Stimulated activated CD4-positive, alpha-beta T cell treated with anti-CD3 and anti-CD28 coated beads, Interleukin-4, amount 100 ng/mL, for 48 hours (primary cell): ENCODE data around the gene DMPK.
"Not testable (repeated sequence)": the region's sequence is repeated elsewhere in the genome, so short reads cannot be mapped to it uniquely, and the experiment has no call there.

Experiments
- DNase-seq, 2 donors: peaks; one replicate each; pipeline ENCODE4 v3.0.0-alpha.2; 2020; ENCODE audit warnings: low read depth in 2 of 2

The DMPK gene

GRCh38 chr19:45769821-45770191, 12.5 kb downstream of the DMPK start:
- DNase-seq = peak; percentile 30 to 42

- peak; percentile 96 to 98 for DNase-seq
Measured at GRCh38 chr19:45768984-45769782, 13.1 kb downstream of the DMPK start, which contains the start of gene SIX5. Gene SIX5 (minus strand): TSS chr19:45769252. CDS start chr19:45768844, 408 bp downstream.

GRCh38 chr19:45768655-45768983, 13.7 kb downstream of the DMPK start:
- peak; percentile 28 to 35 for DNase-seq

GRCh38 chr19:45767881-45768654, 14.2 kb downstream of the DMPK start:
- peak in 1 of 2 donors; percentile 23 for DNase-seq

- no peak for DNase-seq
Measured at GRCh38 chr19:45767410-45767880, 14.8 kb downstream of the DMPK start.

GRCh38 chr19:45766869-45767346, 15.4 kb downstream of the DMPK start:
- no peak for DNase-seq

- no peak for DNase-seq
Measured at GRCh38 chr19:45766296-45766868, 15.9 kb downstream of the DMPK start.

- DNase-seq = no peak
Measured at GRCh38 chr19:45765702-45766295, 16.5 kb downstream of the DMPK start.

- DNase-seq = no peak
Measured at GRCh38 chr19:45764945-45765701, 17.2 kb downstream of the DMPK start.

- DNase-seq = no peak
Measured at GRCh38 chr19:45764475-45764874, 17.8 kb downstream of the DMPK start.

- DNase-seq = no peak
Measured at GRCh38 chr19:45763691-45764294, 18.5 kb downstream of the DMPK start.

GRCh38 chr19:45762870-45763631, 19.2 kb downstream of the DMPK start:
- DNase-seq = no peak

- no peak for DNase-seq
Measured at GRCh38 chr19:45761714-45762113, 20.6 kb downstream of the DMPK start.

GRCh38 chr19:45758921-45759320, 23.4 kb downstream of the DMPK start:
- DNase-seq = no peak

GRCh38 chr19:45757695-45758094, 24.6 kb downstream of the DMPK start:
- no peak for DNase-seq

- no peak for DNase-seq
Measured at GRCh38 chr19:45754323-45754722, 28.0 kb downstream of the DMPK start.

GRCh38 chr19:45753548-45753947, 28.7 kb downstream of the DMPK start:
- no peak for DNase-seq

- no peak for DNase-seq
Measured at GRCh38 chr19:45752639-45753038, 29.7 kb downstream of the DMPK start.

GRCh38 chr19:45751483-45751882, 30.8 kb downstream of the DMPK start:
- DNase-seq = not testable (repeated sequence)

- DNase-seq = no peak
Measured at GRCh38 chr19:45747513-45747912, 34.8 kb downstream of the DMPK start.
